Stimulated activated CD4-positive, alpha-beta T cell treated with anti-CD3 and anti-CD28 coated beads, Interleukin-15, amount 100 ng/mL, for 1 hour (primary cell): Measurements from ENCODE around the gene PPHLN1.
"Not testable (repeated sequence)": the region's sequence is repeated elsewhere in the genome, so short reads cannot be mapped to it uniquely, and the experiment has no call there.

Experiments used
- DNase-seq, 2 donors: peaks; one replicate each; pipeline ENCODE4 v3.0.0-alpha.2; 2020; ENCODE audit warnings: low read depth in 1 of 2, low spot score in 1 of 2

The PPHLN1 gene

DNA sequence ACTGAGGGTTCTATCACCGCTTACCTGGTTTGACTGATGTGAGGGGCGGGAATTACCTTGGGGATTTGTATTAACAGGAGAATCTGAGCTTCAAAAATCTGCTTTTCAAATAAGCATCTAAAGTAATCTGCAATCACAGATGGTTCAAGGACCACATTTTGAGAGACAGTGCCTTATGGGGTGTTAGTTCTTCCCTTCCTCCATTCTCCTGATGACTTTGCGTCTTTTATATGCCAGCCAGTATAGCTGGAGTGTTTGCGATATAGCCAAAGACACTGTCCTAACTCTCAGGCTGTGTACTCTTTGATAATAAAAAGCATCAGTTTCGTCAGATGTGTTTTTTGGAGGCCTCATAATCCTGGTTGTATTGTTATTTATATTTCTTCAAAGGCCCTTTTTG, 39.5 kb downstream of the PPHLN1 start:
- DNase-seq, result no peak

DNA sequence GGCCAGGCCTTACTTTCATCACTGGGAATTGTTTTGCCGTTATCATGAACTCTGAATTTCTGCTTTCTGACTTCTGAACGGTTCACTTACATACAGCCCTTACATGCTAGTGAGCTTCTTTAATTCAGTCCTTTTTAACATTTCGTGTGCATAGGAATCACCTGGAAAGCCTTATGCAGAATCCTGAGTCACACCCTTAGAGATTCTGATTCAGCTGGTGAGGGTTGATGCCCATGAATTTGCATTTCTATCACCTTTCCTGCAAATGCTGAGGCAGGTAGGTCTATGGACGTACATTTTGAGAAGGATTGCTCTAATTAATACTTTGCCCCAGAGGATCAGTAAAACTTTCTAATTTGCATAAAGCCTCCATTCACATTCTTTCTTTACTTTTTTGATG, 44.0 kb downstream of the PPHLN1 start:
- DNase-seq, result no peak

DNA sequence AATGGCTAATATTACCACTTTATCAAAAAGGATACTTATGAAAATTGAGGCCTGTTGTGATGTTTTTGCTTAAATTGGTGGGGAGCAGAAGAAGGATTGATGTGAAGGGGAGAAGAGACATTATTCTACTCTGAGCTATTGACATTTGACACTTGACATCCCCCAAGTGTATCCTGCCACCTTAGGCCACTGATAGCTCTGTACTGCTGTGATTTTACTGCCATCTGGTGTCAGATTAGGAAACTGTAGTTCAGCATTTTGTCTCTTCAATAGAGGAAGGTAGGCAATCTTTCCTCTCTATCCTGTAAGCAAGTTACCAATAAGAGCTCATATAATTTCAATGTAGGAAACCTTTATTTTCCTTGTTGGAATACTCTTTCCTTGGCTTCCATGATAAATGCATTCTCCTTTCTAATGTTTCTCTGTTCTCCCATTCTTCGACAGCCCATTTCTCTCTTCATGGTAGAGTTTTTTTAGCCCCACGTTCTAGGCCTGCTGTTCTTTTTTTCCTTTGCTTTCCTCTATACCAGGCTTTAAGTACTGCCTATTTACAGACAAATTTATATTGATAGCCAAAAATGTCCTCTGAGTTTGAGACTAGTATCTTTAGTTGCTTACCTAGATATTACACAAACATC, 46.3 kb downstream of the PPHLN1 start:
- DNase-seq, result no peak

DNA sequence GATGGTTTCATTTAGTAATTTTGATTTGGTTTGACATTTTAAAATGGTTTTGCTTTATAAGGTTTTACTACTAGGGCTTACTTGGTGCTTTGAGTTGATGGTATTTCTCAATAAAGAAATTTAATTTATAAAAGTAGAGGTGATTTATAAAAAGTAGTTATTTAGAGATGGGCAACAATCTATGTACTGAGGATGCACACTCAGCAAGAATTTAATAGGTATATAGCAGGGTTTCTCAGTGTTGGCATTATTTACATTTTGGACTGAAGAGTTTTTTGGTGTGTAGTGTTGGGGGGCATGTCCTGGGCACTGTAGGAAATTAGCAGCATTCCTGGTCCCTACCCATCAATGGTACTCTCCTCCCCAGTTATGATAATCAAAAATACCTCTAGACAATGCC, 47.7 kb downstream of the PPHLN1 start:
- DNase-seq, result no peak

DNA sequence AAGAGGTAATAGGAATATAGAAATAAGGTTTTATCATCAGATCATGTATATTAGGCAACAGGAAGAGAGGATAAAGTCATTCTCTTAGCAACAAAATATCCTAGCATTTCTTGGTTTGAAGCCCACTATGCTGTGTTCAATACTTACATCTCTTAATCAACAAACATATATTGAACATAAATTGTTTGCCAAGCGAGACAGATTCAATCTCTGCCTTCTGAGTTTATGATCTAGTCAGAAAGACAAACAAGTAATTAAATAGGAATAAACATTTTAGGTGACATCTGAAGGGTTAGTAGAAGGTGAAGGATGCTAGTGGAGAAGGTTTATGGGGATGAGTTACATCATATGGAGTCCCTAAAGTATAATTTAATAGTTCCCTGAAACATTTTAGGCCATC, 54.8 kb downstream of the PPHLN1 start:
- no peak for DNase-seq

DNA sequence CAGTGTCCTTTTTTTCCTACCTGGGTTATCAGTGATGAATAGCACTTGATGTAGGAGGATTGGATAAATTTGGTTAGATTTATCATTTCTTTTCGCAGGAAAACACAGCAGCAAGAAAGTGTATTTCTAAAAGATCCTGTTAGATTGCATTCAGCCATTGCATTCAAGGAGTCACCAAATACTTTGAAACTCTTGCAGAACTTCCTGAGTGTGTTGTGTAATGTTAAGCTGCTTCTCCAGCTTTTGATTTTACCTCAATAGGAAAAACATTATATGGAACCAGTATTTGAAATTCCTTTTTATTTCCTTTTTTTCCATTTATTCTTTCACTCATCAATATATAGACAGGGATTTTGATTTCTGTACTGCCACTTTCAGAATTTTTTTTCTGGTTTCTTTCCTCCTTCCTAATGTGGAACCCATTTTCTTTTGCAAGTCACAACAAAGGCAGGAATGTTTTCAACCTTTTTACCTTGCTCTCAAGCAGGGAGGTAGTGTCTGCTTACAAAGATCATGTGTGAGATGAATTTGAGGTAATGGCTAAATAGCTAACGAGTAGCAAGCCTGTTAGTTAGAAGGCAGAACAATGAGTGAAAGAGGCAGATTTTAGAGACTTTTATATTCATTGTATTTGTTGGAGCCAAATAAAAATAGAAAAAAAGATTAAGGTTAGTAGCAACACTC, 56.2 kb downstream of the PPHLN1 start:
- no peak for DNase-seq

DNA sequence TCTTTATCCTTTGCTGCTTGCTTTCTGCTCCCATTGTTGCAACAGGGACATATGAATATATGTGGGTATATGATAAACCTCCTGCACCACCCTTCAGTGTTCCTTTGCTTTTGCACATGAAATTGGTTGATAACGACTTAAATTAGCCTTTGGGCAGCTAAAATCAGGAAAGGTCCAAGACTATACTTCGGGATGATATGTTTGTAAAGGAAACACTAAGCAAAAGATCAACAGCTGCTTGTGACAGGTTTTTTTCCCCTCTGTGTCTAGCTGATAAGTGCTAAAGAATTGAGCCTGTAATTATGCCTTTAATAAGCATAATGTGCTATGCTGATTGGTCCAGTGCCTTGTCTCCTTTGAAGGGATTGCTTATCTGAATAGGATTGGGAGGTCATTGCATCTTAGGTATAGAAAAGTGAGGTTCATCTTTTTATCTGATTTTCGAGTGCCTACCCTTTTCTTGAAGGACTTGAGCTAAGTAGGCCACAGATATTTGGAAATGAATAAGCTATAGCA, 59.4 kb downstream of the PPHLN1 start:
- no peak for DNase-seq

DNA sequence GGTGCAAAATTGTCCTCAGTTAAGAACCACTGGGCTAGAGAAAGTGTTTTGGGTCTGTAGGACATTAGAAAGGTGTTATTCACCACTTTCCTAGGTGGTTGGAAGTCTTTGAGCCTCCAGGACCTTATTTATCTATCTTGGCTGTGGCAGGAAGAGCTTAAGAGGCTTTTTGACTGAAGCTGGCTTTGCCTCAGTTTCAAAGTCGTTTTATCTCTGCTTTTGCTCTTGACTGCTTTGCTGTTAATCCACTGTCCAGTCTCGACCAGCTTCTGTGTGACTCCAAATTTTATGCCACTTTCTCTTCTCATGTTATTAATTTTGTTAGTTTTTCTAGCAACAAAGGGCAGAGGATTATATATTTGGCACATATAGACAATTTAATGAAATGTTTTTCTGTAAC, 60.3 kb downstream of the PPHLN1 start:
- no peak for DNase-seq

DNA sequence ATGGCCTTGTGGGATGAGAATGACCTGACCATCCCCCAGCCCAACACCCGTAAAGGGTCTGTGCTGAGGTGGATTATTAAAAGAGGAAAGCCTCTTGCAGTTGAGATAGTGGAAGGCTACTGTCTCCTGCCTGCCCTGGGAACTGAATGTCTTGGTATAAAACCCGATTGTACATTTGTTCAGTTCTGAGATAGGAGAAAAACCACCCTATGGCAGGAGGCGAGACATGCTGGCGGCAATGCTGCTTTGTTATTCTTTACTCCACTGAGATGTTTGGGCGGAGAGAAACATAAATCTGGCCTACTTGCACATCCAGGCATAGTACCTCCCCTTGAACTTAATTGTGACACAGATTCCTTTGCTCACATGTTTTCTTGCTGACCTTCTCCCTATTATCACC, 62.1 kb downstream of the PPHLN1 start:
- not testable (repeated sequence) for DNase-seq

DNA sequence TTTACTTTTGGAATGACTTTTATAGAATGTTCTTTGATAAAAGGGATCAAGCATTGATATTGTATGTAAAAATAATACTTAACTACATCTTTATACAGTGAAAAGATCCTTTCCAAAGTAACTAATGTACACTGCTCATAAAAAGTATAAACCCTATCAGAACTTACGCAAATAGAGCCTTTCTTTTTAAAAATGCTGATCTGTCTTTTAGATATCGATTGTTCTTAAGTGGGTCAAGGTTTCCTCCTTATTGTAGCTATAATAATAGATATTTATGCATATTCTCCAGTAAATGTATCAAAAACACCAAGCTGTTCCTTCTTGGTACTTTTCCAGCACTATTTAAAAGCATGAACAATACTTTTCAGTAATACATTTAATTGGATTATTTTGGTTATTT, 68.5 kb downstream of the PPHLN1 start:
- no peak for DNase-seq

DNA sequence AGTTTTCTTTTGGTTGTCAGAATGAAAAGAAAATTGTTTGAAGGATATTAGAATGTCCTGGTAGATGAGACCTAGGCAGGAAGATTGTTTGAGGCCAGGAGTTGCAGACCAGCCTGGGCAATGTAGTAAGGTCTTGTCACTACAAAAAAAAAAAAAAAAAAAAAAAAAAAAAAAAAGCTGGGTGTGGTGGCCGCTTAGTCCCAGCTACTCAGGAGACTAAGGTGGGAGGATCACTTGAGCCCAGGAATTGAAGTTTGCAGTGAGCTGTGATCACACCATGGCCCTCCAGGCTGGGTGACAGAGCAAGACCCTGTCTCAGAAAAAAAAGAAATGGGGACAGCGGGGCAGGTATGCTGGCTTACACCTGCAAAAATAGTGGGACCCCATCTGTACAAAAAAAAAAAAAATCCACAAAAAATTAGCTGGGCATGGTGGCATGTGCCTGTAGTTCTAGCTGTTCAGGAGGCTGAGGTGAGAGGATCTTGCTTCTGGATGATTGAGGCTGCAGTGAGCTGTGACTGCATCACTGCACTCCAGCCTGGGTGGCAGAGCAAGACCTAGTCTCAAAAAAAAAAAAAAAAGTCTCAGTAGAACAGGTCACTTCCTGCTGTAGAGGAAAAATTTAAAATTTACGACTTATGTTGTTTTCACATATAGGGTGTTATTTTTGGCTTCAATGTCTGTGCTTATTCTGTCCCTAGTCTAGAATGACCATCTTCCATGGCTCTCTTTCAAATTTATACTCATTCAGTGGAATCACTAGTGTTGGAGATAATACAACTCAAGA, 70.7 kb downstream of the PPHLN1 start:
- no peak for DNase-seq

DNA sequence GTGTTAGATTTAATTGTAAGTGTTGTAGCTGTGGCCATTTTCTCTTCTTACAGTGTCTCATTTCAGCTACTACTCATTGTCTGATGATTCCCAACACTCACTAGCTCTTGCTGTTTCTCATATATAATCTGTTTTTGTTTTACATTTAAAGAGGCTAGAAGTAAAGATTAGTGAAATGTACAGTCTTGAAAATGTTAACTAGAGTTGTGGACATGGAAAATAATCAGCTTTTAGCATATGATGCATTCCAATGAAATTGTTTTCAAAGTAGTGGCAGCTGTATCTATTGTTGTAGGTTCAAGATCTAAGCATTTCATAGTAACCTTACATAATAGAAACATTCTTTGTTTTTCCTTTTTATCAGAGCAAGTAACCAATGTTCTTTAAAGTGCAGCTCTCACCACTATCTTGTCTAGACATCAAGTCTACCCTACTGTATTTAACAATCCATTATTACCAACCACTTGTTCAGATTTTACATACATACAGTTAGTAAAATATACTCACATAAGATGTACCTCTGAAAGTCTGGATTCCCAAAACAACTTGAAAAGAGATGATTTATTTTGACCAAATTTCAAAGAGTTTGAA, 76.9 kb downstream of the PPHLN1 start:
- no peak for DNase-seq

DNA sequence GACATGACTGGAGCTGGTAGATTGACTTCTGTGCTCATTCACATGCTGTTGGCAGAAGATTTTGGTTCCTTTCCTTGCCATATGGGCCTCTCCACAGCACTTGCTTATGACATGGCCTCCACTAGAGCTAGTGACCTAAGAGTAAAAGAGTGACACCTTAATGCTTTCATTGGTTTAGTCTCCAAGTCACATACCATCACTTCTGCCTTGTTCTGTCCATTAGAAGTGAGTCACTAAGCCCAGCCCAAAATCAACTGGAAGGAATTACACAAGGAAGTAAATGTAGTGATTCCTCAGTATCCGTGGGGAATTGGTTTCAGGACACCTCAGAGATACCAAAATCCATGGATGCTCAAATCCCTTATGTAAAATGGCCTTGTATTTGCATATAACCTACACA, 81.3 kb downstream of the PPHLN1 start:
- no peak for DNase-seq

DNA sequence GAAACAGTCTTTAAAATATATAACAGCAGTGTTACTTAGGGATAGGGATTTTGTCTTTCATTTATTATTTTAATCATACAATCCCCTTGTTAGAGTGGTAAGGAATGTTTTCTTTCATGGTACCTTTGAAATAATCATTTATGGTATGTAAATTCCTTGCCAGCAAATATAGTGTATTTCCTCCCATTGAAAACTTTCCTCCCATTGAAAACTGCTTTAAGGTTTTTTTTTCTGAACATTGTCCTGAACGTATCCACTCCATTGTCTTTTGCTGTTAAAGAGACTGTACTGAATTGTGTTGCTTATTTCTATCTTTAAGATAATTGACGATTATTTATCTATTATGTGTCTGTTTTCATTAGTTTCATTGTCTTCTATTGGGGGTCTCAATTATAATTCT, 83.5 kb downstream of the PPHLN1 start:
- no peak for DNase-seq

DNA sequence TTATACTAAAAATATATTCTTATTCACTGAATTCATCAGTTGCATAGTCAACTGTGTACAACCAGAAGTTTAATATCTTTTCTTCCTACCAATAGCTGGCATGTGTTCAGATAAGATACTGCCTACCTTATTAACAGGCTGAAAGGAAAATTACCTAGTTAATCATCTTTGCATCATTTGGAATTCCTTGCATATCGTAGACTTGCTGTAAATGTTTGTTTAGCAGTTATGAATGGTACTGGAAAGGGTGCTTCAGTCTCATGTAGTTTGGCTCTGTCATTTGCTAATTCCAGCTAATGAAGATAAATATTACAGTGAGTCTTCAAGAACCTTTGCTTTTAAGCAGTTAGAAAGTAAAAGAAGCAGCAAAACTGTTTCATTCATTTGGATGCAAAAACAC, 84.4 kb downstream of the PPHLN1 start:
- DNase-seq, result no peak

DNA sequence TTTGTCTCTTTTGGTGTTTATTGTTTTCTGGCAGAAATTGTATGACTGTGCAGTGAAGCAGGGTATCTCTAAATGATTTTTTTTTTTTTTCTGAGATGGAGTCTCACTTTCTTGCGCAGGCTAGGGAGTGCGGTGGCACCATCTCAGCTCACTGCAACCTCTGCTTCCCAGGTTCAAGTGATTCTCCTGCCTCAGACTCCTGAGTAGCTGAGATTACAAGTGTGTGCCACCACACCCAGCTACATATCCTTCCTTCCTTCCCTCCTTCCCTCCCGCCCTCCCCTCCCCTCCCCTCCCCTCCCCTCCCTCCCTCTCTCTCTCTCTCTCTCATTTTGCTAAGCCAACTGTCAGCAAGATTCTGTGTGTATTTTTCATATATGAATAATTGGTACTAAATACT, 94.4 kb downstream of the PPHLN1 start:
- no peak for DNase-seq

DNA sequence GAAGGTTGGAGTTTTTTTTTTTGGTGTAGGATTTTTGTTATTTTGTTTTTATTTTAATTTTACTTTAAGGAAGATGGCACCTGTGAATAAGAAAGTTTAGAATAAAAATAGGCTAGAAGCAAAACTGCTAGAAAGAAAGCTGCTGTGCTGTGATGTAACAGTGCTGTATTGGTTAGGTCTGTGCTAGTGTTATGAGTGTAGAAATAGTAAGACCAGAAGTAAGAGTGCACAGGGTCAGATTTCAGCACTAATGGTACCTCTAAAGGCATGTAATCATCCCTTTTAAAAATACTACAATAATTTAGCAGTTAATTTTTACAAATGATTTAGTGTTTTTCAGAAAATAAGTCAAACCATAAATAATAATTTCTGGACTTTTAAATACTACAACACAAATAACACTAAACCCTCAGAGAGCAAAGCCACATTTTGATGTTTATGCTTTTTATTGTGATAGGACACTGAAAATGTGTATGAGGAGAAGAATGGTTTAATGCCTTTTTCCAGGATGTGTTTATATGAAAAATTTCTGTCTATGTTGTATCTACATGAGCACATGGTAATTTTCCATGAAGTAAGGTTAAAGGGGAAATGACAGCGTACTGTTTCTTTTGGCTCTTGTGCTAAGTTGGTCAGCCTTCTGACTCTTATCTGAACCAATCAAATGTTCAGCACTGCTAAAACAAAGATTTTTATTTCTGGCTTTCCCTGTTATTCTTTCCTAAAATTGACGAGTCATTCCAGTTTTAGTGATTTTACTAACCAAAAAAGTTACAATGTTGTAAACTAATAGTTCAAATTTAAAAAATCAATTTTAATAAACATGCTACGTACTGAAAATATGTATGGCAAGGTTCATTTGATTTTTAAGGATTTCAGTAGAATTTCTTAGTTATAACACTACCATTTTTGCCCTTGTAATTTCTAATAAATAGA, 96.1 kb downstream of the PPHLN1 start:
- DNase-seq, result no peak

DNA sequence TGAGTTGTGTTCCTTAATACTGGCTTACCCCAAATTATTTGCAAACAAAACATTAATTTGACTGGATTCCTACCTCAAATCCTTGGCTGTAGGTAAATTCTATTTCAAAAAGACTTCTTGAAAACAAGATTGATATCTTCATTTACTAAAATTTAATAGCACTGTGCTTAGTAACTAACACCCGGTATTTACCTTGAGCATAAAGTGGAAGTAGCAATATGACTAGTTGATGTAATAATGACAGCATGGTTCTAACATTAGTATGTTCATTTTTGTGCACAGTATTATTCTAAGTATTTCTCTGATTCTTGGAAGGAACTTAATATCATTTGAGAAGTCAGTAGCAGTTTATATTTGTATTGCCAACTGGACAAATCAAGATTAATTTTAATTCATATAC, 96.8 kb downstream of the PPHLN1 start:
- no peak for DNase-seq

DNA sequence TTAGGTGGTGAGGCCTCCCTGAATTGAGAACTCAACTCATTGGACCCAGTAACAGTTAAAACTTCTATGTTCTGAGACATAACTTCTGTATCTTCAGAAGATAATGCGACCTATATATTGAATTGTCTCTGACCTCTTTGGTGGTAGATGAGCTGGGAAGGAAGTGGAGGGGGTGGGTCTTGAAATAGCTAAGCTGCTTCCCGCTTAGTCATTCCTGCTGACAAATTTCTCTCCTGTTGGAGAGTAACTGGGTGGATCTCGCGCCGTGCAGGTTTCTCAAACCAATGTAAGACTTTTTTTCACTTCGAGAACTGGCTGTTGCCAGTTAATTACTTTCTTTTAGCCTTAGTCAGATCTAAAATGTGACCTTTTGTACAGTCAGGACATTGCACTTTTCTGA, 100.8 kb downstream of the PPHLN1 start:
- no peak for DNase-seq

DNA sequence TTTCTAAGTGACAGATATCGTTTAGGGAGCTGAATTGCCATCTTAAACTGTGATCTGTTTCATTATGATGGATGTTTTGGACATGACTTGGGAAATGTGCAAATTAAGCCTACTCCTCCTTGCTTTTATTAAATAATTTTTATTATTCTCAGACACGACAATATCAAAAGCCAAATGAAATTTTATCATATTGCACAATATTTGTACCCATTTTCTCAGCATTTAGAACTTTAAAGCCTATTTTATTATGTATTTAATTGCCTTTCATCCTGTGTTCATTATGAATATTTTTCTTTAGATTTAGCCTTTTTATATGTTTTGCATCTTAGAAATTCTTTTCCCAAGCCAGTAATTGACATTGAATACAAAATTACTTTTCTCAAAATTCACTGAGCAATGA, 102.9 kb downstream of the PPHLN1 start:
- no peak for DNase-seq
